Coronary artery (tissue), 2 donors: ENCODE measurements around the gene SKAP1.

ENCODE experiments used
- DNase-seq: peaks from one replicate; pipeline ENCODE4 v3.0.0-alpha.2; 2017; ENCODE audit warnings: low spot score
- H3K27ac ChIP-seq, 2 donors: fragments of 200-600 bp; sonication (generic); one replicate each; pipeline ENCODE4 v1.5.1; 2016 to 2019
- H3K4me3 ChIP-seq: fragments of 200-600 bp; sonication (generic); 2 replicates; pipeline ENCODE4 v1.5.1; 2016; ENCODE audit warnings: mild to moderate bottlenecking, moderate library complexity
- TF ChIP-seq, protein P1 (sequence below): fragments of 200-600 bp; sonication (generic); IDR thresholded peaks from one replicate; pipeline ENCODE4 v1.5.1; 2019; ENCODE audit warnings: antibody characterized with exemption

Gene SKAP1

DNA sequence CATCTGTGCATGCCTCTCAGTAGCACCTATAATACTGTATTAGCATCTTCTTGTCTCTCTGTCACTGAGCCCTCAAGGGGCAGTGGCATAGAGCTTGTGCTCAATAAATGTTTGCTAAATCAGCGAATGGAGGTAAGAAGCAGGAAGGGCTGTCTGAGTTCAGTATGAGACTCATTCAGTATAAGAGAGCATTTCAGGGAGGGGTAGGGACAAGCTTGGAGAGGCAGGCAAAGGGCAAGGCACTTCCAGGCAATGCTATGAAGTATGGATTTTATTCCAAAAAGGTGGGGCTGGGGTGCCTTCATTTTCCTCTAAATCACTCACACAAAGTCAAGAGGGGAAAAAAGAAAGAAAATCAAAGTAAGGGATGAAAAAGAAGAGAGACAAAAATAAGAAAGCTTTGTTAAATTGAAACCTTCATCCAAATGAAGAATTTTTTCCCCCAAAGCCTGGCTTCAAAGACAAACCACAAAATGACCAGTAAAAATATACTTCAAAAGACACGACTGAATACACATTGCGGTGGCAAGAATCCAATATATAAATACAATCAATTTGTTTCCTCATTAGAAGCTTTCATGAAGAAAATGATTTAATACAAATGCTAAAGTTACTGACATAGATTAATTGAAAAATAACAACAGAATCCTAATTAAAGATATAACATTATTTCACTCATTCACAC is 51.2 kb downstream of the SKAP1 start:
- H3K4me3 ChIP-seq: no peak overlapping the region
- TF ChIP-seq, protein P1, sequence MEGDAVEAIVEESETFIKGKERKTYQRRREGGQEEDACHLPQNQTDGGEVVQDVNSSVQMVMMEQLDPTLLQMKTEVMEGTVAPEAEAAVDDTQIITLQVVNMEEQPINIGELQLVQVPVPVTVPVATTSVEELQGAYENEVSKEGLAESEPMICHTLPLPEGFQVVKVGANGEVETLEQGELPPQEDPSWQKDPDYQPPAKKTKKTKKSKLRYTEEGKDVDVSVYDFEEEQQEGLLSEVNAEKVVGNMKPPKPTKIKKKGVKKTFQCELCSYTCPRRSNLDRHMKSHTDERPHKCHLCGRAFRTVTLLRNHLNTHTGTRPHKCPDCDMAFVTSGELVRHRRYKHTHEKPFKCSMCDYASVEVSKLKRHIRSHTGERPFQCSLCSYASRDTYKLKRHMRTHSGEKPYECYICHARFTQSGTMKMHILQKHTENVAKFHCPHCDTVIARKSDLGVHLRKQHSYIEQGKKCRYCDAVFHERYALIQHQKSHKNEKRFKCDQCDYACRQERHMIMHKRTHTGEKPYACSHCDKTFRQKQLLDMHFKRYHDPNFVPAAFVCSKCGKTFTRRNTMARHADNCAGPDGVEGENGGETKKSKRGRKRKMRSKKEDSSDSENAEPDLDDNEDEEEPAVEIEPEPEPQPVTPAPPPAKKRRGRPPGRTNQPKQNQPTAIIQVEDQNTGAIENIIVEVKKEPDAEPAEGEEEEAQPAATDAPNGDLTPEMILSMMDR: no peak
- no peak overlapping the region for H3K27ac ChIP-seq
- no peak for DNase-seq

DNA sequence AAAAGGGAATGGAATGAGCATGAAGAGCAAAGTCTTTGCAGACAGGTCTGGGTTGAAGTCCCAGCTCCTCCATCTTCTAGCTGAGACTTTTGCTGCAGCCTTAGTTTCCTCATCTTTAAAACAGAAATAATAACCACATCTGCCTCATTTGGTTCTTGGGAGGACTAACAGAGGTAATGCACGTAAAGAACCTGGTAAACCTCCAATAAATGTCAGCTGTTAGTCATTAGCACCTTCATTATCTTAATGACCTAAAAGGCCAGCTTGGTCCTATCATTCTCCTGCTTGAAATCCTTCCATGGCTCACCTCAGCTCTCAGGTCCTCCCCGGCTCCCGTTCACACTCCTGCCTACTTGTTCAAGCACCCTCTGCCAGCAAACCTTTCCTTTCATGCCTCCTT is 51.8 kb downstream of the SKAP1 start:
- no peak for DNase-seq
- TF ChIP-seq, protein P1: no peak
- no peak overlapping the region for H3K4me3 ChIP-seq
- no peak overlapping the region for H3K27ac ChIP-seq

DNA sequence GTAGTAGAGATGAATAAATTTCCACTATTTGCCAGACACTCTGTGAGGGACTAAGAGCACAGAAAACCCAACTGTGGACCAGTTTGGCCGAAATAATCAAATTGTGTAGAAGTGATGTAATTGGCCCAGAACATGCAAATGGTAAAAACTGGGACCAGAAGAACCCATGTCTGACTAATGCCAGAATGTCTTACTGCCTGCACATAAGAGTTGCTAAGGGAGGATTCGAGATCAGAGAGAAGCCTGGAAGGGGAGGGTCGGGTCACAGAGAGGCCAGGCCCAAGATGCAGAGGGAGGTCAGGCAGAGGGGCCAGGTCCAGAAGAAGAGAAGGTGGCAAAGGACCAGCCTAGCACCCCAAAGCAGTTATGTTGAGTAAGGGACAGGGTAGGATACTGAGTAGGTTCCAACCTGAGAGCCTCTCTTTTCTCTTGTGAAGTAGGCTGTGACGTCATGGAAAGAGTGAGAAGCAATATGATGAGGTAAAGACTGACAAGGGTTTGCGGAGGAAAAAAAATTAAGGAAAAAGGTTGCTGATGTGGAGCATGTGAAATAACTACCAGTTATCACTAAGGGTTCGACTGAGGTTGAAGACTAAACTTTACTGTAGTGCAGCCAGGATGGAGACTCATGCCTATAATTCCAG is 53.2 kb downstream of the SKAP1 start:
- no peak for DNase-seq
- Histone ChIP-seq H3K4me3 (no peak overlapping the region), H3K27ac (no peak overlapping the region)
- TF ChIP-seq, protein P1: no peak

DNA sequence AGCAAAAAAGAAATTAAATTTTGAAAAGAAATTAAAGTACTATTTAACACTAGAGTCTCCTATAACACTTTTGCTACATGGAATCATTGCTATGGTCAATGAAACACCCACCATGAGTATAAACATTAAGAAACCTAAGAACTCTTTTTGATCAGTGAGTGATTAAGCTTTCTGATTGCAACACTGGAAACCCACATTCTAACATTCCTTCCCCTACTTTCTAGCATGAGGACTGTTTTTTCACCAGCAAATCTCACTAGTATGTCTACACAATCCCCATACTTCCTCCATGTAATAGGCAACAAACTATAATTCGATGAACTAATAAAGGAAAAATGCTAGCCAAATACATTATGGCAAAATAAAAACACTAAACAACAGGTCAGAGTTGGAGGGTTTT is 54.7 kb downstream of the SKAP1 start:
- TF ChIP-seq, protein P1: no peak
- Histone ChIP-seq H3K27ac (no peak overlapping the region), H3K4me3 (no peak overlapping the region)
- DNase-seq: no peak

DNA sequence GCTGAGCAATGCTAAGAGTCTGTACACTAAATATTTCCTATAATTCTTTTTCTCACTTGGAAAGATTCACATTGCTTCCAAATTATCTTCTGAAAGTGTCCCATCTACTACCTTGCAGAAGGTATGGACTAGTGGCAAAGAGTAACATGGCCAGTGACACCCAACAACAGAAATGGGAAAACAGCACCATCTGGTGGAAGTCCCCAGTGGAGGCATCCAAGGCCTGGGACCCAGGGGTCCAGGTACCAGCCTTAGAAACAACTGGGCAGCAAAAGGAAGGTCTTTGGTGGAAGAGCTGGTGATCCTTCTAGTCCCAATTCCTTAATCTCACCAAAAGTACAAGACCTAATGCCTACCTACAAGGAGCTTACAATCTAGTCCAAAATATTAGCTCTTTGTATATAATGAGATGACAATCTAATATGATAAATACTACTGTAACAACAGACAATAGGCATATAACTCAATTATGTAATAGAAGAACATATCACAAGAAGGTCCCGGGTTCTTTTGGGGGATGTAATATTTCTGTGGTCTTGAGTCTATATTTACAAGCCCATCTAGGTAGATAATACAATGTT is 55.3 kb downstream of the SKAP1 start:
- Histone ChIP-seq H3K27ac (no peak overlapping the region), H3K4me3 (no peak overlapping the region)
- TF ChIP-seq, protein P1: no peak
- no peak for DNase-seq

DNA sequence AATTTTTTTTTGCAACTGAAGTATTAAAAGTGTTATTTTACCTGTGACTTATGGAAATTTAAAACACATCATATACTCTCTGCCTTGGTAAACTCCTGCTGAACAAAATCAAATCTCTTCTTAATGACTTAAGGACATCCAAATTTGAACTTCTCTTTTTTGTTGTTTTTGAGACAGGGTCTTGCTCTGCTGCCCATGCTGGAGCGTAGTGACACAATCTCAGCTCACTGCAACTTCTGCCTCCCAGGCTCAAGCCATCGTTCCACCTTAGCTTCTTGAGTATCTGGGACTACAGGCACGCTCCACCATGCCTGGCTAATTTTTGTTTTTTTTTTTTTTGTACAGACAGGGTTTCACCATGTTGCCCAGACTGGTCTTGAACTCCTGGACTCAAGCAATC is 56.1 kb downstream of the SKAP1 start:
- no peak for DNase-seq
- Histone ChIP-seq H3K4me3 (no peak overlapping the region), H3K27ac (no peak overlapping the region)
- TF ChIP-seq, protein P1: no peak
